HG03135 (cell line): ENCODE results near the gene MS4A10.

Experiments used
- ATAC-seq: cut with Tn5 transposase; IDR thresholded peaks from one replicate; pipeline ENCODE4 v1.9.1; 2021; ENCODE audit warnings: mild to moderate bottlenecking, moderate library complexity; ENCODE audit not compliant: unreplicated experiment

Gene MS4A10

DNA sequence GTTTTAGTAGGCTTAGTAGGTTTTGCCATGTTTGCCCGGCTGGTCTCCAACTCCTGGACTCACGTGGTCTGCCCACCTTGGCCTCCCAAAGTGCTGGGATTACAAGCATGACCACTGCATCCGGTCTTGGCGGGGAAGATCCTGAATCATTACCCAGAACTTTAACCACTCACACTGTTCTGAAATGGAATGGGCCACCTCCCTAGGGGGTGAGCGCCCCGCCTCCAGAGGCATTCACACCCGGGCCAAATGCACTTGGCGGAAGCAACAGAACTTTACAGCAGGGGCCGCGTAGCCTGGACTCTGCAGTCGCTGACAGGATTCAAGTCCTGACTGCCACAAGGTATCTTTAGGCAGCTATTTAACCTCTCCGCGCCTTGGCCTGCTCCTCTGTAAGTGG is 62.1 kb downstream of the MS4A10 start:
- no peak for ATAC-seq

GRCh38 chr11:60847896-60848295 is 62.8 kb downstream of the MS4A10 start:
- ATAC-seq = no peak

GRCh38 chr11:60848714-60849151 is 63.6 kb downstream of the MS4A10 start:
- ATAC-seq = no peak

DNA sequence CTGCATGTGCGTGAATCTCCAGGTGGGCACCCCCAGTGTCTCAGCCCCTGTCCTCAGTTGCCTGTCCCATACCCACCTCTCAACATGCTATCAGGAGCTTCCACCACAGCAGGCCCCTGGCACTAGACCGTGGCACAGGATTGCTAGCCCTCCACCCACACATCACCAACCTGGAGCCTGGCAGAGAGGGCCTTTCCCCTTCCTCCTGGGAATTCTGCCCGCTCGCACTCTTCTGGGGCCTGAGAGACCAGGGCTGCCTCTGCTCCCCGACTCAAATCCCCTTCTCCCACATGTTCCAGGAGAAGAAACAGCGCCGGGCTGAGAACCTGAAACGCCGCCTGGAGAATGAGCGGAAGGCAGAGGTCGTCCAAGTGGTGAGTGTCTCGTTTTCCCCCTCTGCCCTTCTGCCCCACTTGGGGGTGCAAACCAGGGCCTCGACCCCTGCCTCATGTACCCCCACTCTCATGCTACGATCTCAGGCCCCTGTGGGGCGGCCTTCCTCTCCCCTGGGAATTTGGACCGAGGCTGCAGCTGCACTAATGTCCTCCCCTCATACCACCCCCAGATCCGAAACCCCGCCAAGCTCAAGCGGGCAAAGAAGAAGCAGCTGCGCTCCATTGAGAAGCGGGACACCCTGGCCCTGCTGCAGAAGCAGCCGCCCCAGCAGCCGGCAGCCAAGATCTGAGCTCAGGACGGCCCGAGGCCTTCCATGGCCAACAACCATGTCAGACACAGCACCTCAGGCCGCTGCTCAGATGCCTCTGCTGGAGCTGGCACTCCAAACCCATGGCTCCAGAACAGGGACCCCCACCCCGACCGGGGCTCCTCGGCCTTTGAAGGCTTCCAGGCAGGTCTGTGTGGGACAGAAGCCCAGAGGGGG is 64.7 kb downstream of the MS4A10 start:
- ATAC-seq = no peak
